ENCODE measurements around the gene CYP51A1.

DNA sequence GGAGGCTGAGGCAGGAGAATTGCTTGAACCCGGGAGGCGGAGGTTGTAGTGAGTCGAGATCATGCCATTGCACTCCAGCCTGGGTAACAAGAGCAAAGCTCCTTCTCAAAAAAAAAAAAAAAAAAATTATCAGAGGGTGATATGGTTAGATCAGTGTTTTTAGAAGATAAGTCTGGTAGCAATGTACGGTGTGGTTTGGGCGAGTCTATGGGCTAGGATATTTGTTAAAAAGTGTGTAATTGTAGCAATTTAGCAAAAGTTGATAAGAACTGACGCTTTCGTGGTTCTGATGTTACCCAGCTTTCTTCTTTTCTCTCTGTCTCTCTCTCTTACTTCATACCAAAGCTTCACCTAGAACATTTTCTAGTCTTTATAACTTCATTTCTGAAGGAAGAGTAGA, 6.9 kb upstream of the CYP51A1 start:
- TF ChIP-seq, protein P1, sequence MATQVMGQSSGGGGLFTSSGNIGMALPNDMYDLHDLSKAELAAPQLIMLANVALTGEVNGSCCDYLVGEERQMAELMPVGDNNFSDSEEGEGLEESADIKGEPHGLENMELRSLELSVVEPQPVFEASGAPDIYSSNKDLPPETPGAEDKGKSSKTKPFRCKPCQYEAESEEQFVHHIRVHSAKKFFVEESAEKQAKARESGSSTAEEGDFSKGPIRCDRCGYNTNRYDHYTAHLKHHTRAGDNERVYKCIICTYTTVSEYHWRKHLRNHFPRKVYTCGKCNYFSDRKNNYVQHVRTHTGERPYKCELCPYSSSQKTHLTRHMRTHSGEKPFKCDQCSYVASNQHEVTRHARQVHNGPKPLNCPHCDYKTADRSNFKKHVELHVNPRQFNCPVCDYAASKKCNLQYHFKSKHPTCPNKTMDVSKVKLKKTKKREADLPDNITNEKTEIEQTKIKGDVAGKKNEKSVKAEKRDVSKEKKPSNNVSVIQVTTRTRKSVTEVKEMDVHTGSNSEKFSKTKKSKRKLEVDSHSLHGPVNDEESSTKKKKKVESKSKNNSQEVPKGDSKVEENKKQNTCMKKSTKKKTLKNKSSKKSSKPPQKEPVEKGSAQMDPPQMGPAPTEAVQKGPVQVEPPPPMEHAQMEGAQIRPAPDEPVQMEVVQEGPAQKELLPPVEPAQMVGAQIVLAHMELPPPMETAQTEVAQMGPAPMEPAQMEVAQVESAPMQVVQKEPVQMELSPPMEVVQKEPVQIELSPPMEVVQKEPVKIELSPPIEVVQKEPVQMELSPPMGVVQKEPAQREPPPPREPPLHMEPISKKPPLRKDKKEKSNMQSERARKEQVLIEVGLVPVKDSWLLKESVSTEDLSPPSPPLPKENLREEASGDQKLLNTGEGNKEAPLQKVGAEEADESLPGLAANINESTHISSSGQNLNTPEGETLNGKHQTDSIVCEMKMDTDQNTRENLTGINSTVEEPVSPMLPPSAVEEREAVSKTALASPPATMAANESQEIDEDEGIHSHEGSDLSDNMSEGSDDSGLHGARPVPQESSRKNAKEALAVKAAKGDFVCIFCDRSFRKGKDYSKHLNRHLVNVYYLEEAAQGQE (IDR thresholded peaks at IDR 0.05; ENCODE audit: insufficient read depth in 1 of 2, low read depth in 2 of 2, low read length in 2 of 2): no peak
- no peak for TF ChIP-seq POLR2AphosphoS5 (IDR thresholded peaks at IDR 0.05; ENCODE audit: low read depth, low read length)
